ENCODE results near the gene DBH.
A peak's percentile ranks its signal among the peaks of the same experiment; 100 is the strongest.

The DBH gene

GRCh38 chr9:133604214-133604613, 31.9 kb upstream of the DBH start:
- no peak for DNase-seq (ENCODE audit: low read depth in 2 of 3, low spot score in 2 of 3)

- no peak for DNase-seq (ENCODE audit: low read depth in 2 of 3, low spot score in 2 of 3)
Observed at GRCh38 chr9:133604856-133605255, 31.3 kb upstream of the DBH start.

- DNase-seq (ENCODE audit: low read depth in 2 of 3, low spot score in 2 of 3): no peak
Observed at GRCh38 chr9:133605446-133605845, 30.7 kb upstream of the DBH start.

GRCh38 chr9:133605856-133606707, 30.1 kb upstream of the DBH start:
- no peak for DNase-seq (ENCODE audit: low read depth in 2 of 3, low spot score in 2 of 3)

GRCh38 chr9:133606708-133607025, 29.5 kb upstream of the DBH start:
- DNase-seq (ENCODE audit: low read depth in 2 of 3, low spot score in 2 of 3): no peak

- no peak for DNase-seq (ENCODE audit: low read depth in 2 of 3, low spot score in 2 of 3)
Observed at GRCh38 chr9:133607381-133607780, 28.8 kb upstream of the DBH start.

GRCh38 chr9:133607976-133608375, 28.2 kb upstream of the DBH start:
- DNase-seq (ENCODE audit: low read depth in 2 of 3, low spot score in 2 of 3): no peak

- DNase-seq (ENCODE audit: low read depth in 2 of 3, low spot score in 2 of 3): no peak
Observed at GRCh38 chr9:133608382-133608781, 27.8 kb upstream of the DBH start.

- no peak for DNase-seq (ENCODE audit: low read depth in 2 of 3, low spot score in 2 of 3)
Observed at GRCh38 chr9:133608889-133609288, 27.3 kb upstream of the DBH start.

GRCh38 chr9:133609311-133610098, 26.7 kb upstream of the DBH start, which contains the start of gene FAM163B:
Gene FAM163B (minus strand): TSS chr9:133609389. CDS start chr9:133580223, 29,166 bp downstream.
- no peak for DNase-seq (ENCODE audit: low read depth in 2 of 3, low spot score in 2 of 3)

- DNase-seq (ENCODE audit: low read depth in 2 of 3, low spot score in 2 of 3): no peak
Observed at GRCh38 chr9:133610845-133611244, 25.3 kb upstream of the DBH start.

- DNase-seq (ENCODE audit: low read depth in 2 of 3, low spot score in 2 of 3): no peak
Observed at GRCh38 chr9:133612051-133612450, 24.1 kb upstream of the DBH start.

GRCh38 chr9:133612816-133613215, 23.3 kb upstream of the DBH start:
- no peak for DNase-seq (ENCODE audit: low read depth in 2 of 3, low spot score in 2 of 3)

- DNase-seq (ENCODE audit: low read depth in 2 of 3, low spot score in 2 of 3): no peak
Observed at GRCh38 chr9:133613432-133613831, 22.7 kb upstream of the DBH start.

- no peak for DNase-seq (ENCODE audit: low read depth in 2 of 3, low spot score in 2 of 3)
Observed at GRCh38 chr9:133614056-133614455, 22.1 kb upstream of the DBH start.

GRCh38 chr9:133614678-133615077, 21.5 kb upstream of the DBH start:
- DNase-seq (ENCODE audit: low read depth in 2 of 3, low spot score in 2 of 3): no peak

- DNase-seq (ENCODE audit: low read depth in 2 of 3, low spot score in 2 of 3): no peak
Observed at GRCh38 chr9:133615186-133615585, 21.0 kb upstream of the DBH start.

- no peak for DNase-seq (ENCODE audit: low read depth in 2 of 3, low spot score in 2 of 3)
Observed at GRCh38 chr9:133615606-133616188, 20.5 kb upstream of the DBH start.

GRCh38 chr9:133616643-133617405, 19.3 kb upstream of the DBH start:
- no peak for DNase-seq (ENCODE audit: low read depth in 2 of 3, low spot score in 2 of 3)

- DNase-seq (ENCODE audit: low read depth in 2 of 3, low spot score in 2 of 3): no peak
Observed at GRCh38 chr9:133618726-133619125, 17.4 kb upstream of the DBH start.

- peak in 1 of 3 experiments; percentile 16 for DNase-seq (ENCODE audit: low read depth in 2 of 3, low spot score in 2 of 3)
Observed at GRCh38 chr9:133619791-133620190, 16.4 kb upstream of the DBH start.

All from activated CD8-positive, alpha-beta memory T cell treated with anti-CD3 and anti-CD28 coated beads for 48 hours (primary cell).